ENCODE measurements around the gene CLOCK. TPM values are rescaled to one million over a fixed set of nuclear protein-coding genes. Genes with fewer than 3 reads are reported as not detected.

CLOCK gene
- total and polyA plus RNA-seq, 10 of the 15 experiments (the other 5 are each of a cell fraction or from before 2014, with no cell fraction given): 2.8 to 11.7 (median 10.4) TPM

GRCh38 chr4:55386073-55386472, 160.6 kb downstream of the CLOCK start:
- H2AFZ ChIP-seq (ENCODE audit: control insufficient read depth, low read depth, low read length): peak overlapping the region; percentile 54; the same call in 1 of the 2 replicates
- in situ Hi-C loops (cut with MboI) (no loop called here), intact Hi-C loops (cut with micrococcal nuclease; ENCODE audit: unreplicated experiment) (no loop called here)
- ATAC-seq: peak; percentile 92
- H3K27ac ChIP-seq (ENCODE audit: control insufficient read depth, insufficient read depth): no peak overlapping the region
- BruUV-seq (replicated peaks): no TSS peak
- H3K9ac ChIP-seq (ENCODE audit: control insufficient read depth, insufficient read depth, low read length): no peak overlapping the region
- H3K79me2 ChIP-seq (ENCODE audit: control insufficient read depth, insufficient read depth, low read length): no peaks in the 10 kb centered on the region
- ChIA-PET POLR2A (interaction anchor here (0.5 to 1.7 kb wide), 2 partner anchors 9 to 342 kb away, joined by 4 to 7 read pairs; partner anchors contain the start of gene TMEM165), RAD21 (ENCODE audit: unreplicated experiment) (no interaction called here), SMC1A (ENCODE audit: uncharacterized antibody, unreplicated experiment) (interaction anchor here (1.7 kb wide), 1 partner anchor 9 kb away, joined by 7 read pairs; the partner anchor contains the start of gene TMEM165), CTCF (interaction anchor here (1.3 to 1.6 kb wide), 2 partner anchors 9 to 40 kb away, joined by 3 to 5 read pairs; partner anchors contain the start of genes SRD5A3 and TMEM165)
- FAIRE-seq: peak; percentile 31
- H3K9me3 ChIP-seq (replicated peaks; ENCODE audit: control insufficient read depth, insufficient read depth, low read length): no peaks in the 10 kb centered on the region
- H3K4me2 ChIP-seq (ENCODE audit: control insufficient read depth, insufficient read depth): no peak overlapping the region
- no peak overlapping the region for H3K4me3 ChIP-seq
- no peaks in the 10 kb centered on the region for H3K36me3 ChIP-seq (ENCODE audit: control insufficient read depth in 2 of 2, insufficient read depth in 2 of 2, low read length in 1 of 2)
- no peaks in the 10 kb centered on the region for H4K20me1 ChIP-seq (ENCODE audit: control insufficient read depth, insufficient read depth)
- no peak for DNase-seq (ENCODE audit: low read depth, low spot score)
- H3K27me3 ChIP-seq (replicated peaks in 1 of 2; ENCODE audit: control insufficient read depth in 2 of 2, insufficient read depth in 2 of 2, low read length in 1 of 2): no peaks in the 10 kb centered on the region
- H3K4me1 ChIP-seq (ENCODE audit: control insufficient read depth, insufficient read depth, low read length): no peaks in the 10 kb centered on the region
- TF ChIP-seq PRDM15 (CRISPR knock-in tag; IDR thresholded peaks at IDR 0.05): no peak
- TF ChIP-seq RFX5 (IDR thresholded peaks at IDR 0.05; ENCODE audit: low read depth, low read length): no peak
- no peak for TF ChIP-seq FOXM1 (IDR thresholded peaks at IDR 0.05; ENCODE audit: low read depth, low read length)
- TF ChIP-seq E2F8 (IDR thresholded peaks at IDR 0.05; ENCODE audit: low read depth, partially characterized antibody): no peak
- no peak for TF ChIP-seq NFIC (IDR thresholded peaks at IDR 0.05; ENCODE audit: low read depth, low read length)
- peak; percentile 52; the same call in 1 of the 2 replicates for TF ChIP-seq CREM (IDR thresholded peaks at IDR 0.05; ENCODE audit: low read depth)
- no peak for TF ChIP-seq TARDBP (IDR thresholded peaks at IDR 0.05; ENCODE audit: borderline replicate concordance)
- TF ChIP-seq MTA3 (IDR thresholded peaks at IDR 0.05; ENCODE audit: borderline replicate concordance, low read length): no peak
- no peak for TF ChIP-seq RAD51 (IDR thresholded peaks at IDR 0.05)
- TF ChIP-seq SMAD1 (IDR thresholded peaks at IDR 0.05; ENCODE audit: low read depth, partially characterized antibody): no peak
- TF ChIP-seq IKZF2 (IDR thresholded peaks at IDR 0.05): no peak
- TF ChIP-seq ZNF384 (IDR thresholded peaks at IDR 0.05; ENCODE audit: borderline replicate concordance, low read depth, low read length): no peak
- no peak for TF ChIP-seq JUNB (IDR thresholded peaks at IDR 0.05)
- no peak for TF ChIP-seq RELB (IDR thresholded peaks at IDR 0.05; ENCODE audit: low read depth)
- peak; percentile 73 for TF ChIP-seq SIX5 (IDR thresholded peaks at IDR 0.05; ENCODE audit: low read depth, low read length, severe bottlenecking)
- no peak for TF ChIP-seq HDAC2 (IDR thresholded peaks at IDR 0.05)
- TF ChIP-seq HDGF (IDR thresholded peaks at IDR 0.05): no peak
- no peak for TF ChIP-seq MYC (IDR thresholded peaks at IDR 0.05; ENCODE audit: insufficient read depth, insufficient read length, insufficient replicate concordance, low read length, severe bottlenecking)
- no peak for TF ChIP-seq SUPT20H (IDR thresholded peaks at IDR 0.05; ENCODE audit: borderline replicate concordance, control insufficient read depth, low read depth, low read length)
